GM18526 (cell line): Measurements from ENCODE around the gene ARX.

Experiments
- POLR2A ChIP-seq: IDR thresholded peaks from 3 replicates; pipeline ENCODE4 v1.6.1; 2011; ENCODE audit not compliant: insufficient read length; ENCODE audit errors: extremely low read depth

The ARX gene

DNA sequence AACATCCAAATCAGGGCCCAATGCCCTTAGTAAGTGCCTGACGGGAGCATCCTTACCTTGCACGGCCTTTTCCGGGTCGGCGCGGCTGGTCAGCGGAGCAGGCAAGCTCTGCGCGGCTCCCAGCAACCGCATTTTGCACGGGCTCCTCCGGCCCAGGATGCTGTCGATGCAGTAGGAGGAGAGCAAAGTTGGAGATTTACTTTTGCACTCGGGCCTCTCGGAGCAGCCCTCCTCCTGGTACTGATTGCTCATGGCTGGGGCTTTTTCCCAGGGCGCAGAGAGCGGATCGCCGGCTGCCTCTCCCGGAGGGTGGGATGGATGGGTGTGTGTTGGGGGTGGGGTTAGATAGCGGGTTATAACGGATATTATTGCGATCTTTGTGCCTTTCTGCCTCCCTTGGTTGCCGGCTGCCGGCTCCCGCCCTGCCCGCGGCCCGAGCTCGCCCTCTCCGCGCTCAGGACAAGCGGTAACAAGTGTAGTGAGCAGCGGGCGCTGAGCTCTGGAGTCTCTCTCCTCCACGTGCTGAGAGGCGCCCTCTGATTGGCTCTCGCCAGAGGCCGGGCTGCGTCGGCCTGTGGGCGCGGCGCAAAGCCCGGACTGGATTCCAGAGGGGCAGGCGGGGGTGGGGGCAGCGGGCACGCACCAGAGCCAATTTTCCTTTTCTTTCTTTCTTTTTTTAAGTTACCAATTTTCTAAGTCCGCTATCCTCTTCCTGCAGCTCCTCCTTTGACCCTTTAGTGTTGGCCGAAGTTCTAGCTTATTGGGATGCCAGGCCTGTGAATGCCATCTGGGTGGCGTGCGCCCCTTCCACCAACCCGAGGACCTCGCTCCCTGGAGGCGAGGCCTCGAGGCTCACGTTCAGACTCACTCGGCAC lies at the start of gene ARX:
ARX (minus strand) TSS at position 480 of the 875 bp plus-strand sequence; CDS start at position 252, 228 bp downstream.
- TF ChIP-seq POLR2A, result no peak

DNA sequence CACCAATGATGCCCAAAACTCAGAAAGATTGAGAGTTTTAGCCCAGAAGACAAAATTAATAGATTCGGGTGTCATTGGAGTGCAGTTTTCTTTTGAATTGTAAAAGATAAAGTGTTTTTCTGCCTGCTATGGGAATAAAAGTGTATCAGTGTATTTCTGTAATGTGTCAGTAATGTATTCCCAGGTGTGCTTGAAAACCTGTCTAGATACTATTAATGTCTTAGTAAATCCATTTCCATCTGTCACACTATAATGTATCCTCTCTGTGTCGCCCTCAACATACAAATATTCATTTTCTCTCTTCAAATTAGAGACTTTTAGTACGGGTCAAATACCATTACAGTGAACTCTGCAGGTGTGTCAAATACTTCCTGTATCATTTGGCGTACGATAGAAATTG lies 43.5 kb upstream of the ARX start:
- no peak for TF ChIP-seq POLR2A

DNA sequence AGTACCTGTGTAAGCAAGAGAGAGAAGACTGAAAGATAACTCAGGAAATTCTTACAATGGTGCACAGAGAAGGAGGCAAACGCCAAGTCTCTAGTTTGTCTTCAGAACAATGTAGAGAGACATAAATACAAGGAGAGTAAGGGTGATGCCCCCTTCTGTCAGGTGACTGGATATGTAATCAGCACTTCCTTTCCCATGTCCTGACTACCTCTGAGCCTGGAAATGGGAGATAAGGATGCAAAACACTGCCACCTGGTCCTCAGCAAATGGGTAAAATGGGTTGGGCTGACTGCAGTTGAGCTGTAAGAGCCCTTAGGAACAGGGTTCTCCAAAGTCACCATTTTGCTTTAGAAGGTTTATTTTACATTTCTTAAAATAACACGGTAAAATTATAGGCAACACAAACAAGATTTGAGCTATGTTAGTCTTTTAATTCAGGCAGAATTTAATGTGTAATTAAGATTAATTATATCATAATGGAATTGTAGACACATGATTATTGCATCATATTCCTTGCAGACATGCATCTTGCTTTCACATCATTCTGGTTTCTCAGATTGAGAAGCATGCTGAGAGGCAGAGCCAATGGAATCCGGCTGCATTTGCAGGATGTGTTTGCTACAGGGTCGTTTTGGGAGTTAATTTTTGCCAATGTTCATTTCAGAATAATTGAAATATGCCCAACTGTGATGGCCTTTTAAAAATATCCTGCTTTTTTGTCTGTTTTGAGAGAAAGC lies 37.2 kb upstream of the ARX start:
- TF ChIP-seq POLR2A, result no peak

DNA sequence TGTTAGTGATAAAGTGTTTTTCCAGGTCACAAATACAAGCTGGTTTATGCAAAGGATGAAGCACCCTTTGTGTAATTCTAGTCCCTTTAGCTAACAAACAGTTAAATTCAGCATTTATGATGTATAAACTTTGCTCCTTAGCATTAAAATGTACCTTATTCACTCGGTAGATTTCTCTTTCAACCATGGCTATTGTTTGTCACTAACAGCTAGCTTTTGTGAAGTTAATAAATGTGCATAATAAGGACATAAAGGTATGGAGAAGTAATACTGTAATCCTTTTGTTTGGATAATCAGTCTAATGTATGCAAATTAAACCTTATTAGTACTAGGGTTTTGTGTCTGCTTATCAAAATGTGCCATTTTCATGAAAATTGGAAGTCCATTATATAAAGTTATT lies 34.2 kb upstream of the ARX start:
- no peak for TF ChIP-seq POLR2A

GRCh38 chrX:25049357-25049756 lies 33.6 kb upstream of the ARX start:
- TF ChIP-seq POLR2A, result no peak

DNA sequence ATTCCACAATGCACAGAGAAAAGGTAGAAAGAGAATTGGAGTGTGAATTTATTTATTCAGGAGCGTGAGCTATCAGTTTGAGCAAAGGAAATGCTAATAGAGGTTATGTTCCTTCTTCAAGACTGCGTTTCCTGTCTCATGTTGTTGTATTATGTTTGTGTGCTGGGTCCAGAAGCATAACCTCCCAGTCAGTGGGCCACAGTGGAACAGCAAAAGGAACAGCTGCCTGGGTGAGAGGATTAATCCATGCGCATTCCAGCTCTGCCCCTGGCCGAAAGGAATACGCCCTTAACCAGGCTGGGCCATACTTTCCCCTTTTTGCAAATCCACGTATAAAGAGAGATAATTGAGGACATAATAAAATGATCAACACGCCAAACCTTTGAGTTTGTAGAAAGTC lies 32.4 kb upstream of the ARX start:
- no peak for TF ChIP-seq POLR2A

GRCh38 chrX:25043192-25043591 lies 27.4 kb upstream of the ARX start:
- no peak for TF ChIP-seq POLR2A

DNA sequence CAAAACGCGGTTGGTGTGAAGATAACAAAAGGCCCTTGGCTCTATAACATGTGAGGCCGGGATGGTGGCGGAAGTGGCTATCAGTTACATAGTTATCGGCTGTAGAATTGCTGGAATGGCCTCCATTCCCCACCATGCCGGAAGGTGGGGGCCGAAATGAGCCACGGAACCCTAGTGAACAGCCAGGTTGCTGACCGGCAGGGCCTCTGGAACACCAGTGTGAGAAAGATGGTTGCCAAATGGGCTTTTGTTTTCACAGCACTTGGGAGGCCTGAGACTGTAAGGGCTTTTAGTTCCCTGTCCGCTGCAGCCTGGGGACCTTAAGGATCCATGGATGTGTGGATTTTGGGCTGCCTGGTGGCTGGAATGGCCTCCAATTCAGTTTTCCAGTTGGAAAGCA lies 23.3 kb upstream of the ARX start:
- TF ChIP-seq POLR2A, result no peak

- TF ChIP-seq POLR2A, result no peak
These were observed 19.1 kb upstream of the ARX start for GRCh38 chrX:25034889-25035288.

GRCh38 chrX:25029288-25029825 lies 13.6 kb upstream of the ARX start:
- TF ChIP-seq POLR2A, result no peak

- no peak for TF ChIP-seq POLR2A
These were observed 13.0 kb upstream of the ARX start for GRCh38 chrX:25028726-25029125.

- no peak for TF ChIP-seq POLR2A
These were observed 10.8 kb upstream of the ARX start for GRCh38 chrX:25026576-25026975.

DNA sequence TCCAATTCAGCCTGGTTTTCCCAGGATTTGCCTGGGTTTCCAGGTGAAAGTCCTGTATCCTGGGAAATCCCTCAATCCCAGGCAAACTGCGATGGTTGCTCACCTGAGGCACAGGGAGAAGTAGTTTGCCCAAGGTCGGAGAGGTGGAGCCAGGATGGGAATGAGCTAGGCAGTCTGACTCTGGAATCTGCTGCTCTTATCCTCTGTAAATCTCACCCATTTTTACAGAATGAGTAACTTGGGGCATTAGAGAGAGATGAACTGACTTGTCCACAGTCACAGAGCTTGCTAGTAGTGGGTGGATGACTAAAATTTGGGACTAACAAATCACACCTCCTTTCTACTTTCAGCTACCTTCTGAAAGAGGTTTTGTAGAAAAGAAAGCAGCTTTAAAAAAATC lies 9.8 kb upstream of the ARX start:
- no peak for TF ChIP-seq POLR2A

DNA sequence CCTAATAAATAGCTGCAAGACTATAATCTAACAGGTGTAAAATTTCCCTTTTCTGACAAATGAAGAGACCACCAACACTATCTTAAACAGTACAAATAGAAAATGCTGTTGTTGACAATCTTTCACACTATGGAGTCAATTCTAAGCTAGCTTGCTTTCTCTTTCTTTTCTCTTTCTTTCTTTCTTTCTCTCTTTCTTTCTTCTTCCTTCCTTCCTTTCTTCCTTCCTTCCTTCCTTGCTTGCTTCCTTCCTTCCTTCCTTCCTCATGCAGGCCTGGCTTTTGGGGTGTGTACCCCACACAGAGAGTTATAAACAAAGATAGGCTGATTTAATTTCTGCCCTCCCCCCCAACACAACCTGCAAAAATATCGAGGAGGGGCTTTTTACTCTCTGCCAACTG lies 8.1 kb upstream of the ARX start:
- TF ChIP-seq POLR2A, result no peak

GRCh38 chrX:25022499-25023325 lies 6.9 kb upstream of the ARX start:
- TF ChIP-seq POLR2A, result no peak

GRCh38 chrX:25020905-25021449 lies 5.2 kb upstream of the ARX start:
- TF ChIP-seq POLR2A, result no peak
